HepG2 (cell line): Measurements from ENCODE around the gene XPO5. TPM values are rescaled to one million over a fixed set of nuclear protein-coding genes. Genes with fewer than 3 reads are reported as not detected.

Source experiments
- DNMT1 ChIP-seq: sonication (generic); formaldehyde crosslinking; IDR thresholded peaks from 2 replicates; pipeline ENCODE4 v1.5.1; 2020; ENCODE audit warnings: mild to moderate bottlenecking, missing genetic modification reagents
- GABPB1 ChIP-seq: IDR thresholded peaks from 2 replicates; pipeline ENCODE4 v1.6.1; 2016; ENCODE audit warnings: mild to moderate bottlenecking, missing genetic modification reagents, moderate library complexity, missing compliant biosample characterization
- GLI4 ChIP-seq: sonication (generic); formaldehyde crosslinking; IDR thresholded peaks from 2 replicates; pipeline ENCODE4 v1.5.1; 2020; ENCODE audit warnings: missing genetic modification reagents, mild to moderate bottlenecking, moderate library complexity, borderline replicate concordance
- GZF1 ChIP-seq: sonication (generic); formaldehyde crosslinking; IDR thresholded peaks from 2 replicates; pipeline ENCODE4 v1.5.1; 2020; ENCODE audit warnings: mild to moderate bottlenecking, missing genetic modification reagents
- KLF11 ChIP-seq: IDR thresholded peaks from 2 replicates; pipeline ENCODE4 v1.6.1; 2016; ENCODE audit warnings: missing compliant biosample characterization
- MAFF ChIP-seq: IDR thresholded peaks from 2 replicates; pipeline ENCODE4 v1.6.1; 2011; ENCODE audit warnings: low read depth, low read length, improper control_type of control experiment
- MED8 ChIP-seq: sonication (generic); formaldehyde crosslinking; IDR thresholded peaks from 2 replicates; pipeline ENCODE4 v1.8.1; 2023; ENCODE audit warnings: mild to moderate bottlenecking, missing genetic modification reagents; ENCODE audit not compliant: insufficient replicate concordance
- NR2F2 ChIP-seq: IDR thresholded peaks from 2 replicates; pipeline ENCODE4 v1.6.1; 2012; ENCODE audit warnings: low read depth, inconsistent platforms, borderline replicate concordance
- SP5 ChIP-seq: IDR thresholded peaks from 2 replicates; pipeline ENCODE4 v1.6.1; 2016; ENCODE audit warnings: low read depth, borderline replicate concordance
- ZNF234 ChIP-seq: sonication (generic); formaldehyde crosslinking; conservative IDR thresholded peaks from 2 replicates; pipeline ENCODE4 v1.5.1; 2020; ENCODE audit warnings: mild to moderate bottlenecking, missing genetic modification reagents
- ZNF24 ChIP-seq: fragments of 450-650 bp; IDR thresholded peaks from 2 replicates; pipeline ENCODE4 v1.6.1; 2017; ENCODE audit warnings: antibody characterized with exemption, mild to moderate bottlenecking
- ZNF264 ChIP-seq: sonication (generic); formaldehyde crosslinking; IDR thresholded peaks from 2 replicates; pipeline ENCODE4 v1.4.0; 2020; ENCODE audit warnings: missing genetic modification reagents
- ZNF3 ChIP-seq: IDR thresholded peaks from 2 replicates; pipeline ENCODE4 v1.7.0; 2017; ENCODE audit warnings: inconsistent platforms
- ZNF354B ChIP-seq: sonication (generic); formaldehyde crosslinking; IDR thresholded peaks from 2 replicates; pipeline ENCODE4 v1.8.0; 2022; ENCODE audit warnings: mild to moderate bottlenecking, missing genetic modification reagents
- ZNF446 ChIP-seq: sonication (generic); formaldehyde crosslinking; IDR thresholded peaks from 2 replicates; pipeline ENCODE4 v1.5.0; 2020; ENCODE audit warnings: mild to moderate bottlenecking, missing genetic modification reagents
- ZNF564 ChIP-seq: sonication (generic); formaldehyde crosslinking; IDR thresholded peaks from 2 replicates; pipeline ENCODE4 v1.8.1; 2023; ENCODE audit warnings: mild to moderate bottlenecking, missing genetic modification reagents
- polyA plus RNA-seq, 8 experiments: library from polyadenylated mRNA; depleted of rRNA in 3 of 8; stranded (reverse) in 7 of 8; unstranded in 1 of 8; fragments of >200 nt; fragmentation: Illumina TruSeq in 4 of 8; extraction: Trizol in 4 of 8; gene quantifications; 2 replicates each; pipeline versions ENCODE4 v1.2.1 to v1.2.3, GENCODE V29; 2011 to 2016; ENCODE audit warnings: low read depth in 4 of 8, missing spikeins in 1 of 8, mixed read lengths in 1 of 8; ENCODE audit not compliant: insufficient read depth in 1 of 8
- total RNA-seq, 5 experiments: library from RNA; depleted of rRNA; stranded (reverse); fragments of >200 nt; fragmentation: Illumina TruSeq; extraction: Trizol; gene quantifications; 2 replicates each; pipeline ENCODE4 v1.2.3, GENCODE V29; 2016; ENCODE audit warnings: low read depth in 1 of 5
- TF ChIP-seq, protein P1 (sequence below): sonication (generic); formaldehyde crosslinking; IDR thresholded peaks from 2 replicates; pipeline ENCODE4; 2020; ENCODE audit warnings: missing genetic modification reagents, mild to moderate bottlenecking, borderline replicate concordance
- TF ChIP-seq, protein P2 (sequence below): IDR thresholded peaks from 2 replicates; pipeline ENCODE4 v1.6.1; 2016
- TF ChIP-seq, protein P3 (sequence below): sonication (generic); formaldehyde crosslinking; IDR thresholded peaks from 2 replicates; pipeline ENCODE4 v1.4.0; 2020; ENCODE audit warnings: missing genetic modification reagents, borderline replicate concordance
- TF ChIP-seq, protein P4 (sequence below): IDR thresholded peaks from 2 replicates; pipeline ENCODE4 v1.6.1; 2012; ENCODE audit warnings: low read length, improper control_type of control experiment
- TF ChIP-seq, protein P5 (sequence below): sonication (generic); formaldehyde crosslinking; IDR thresholded peaks from 2 replicates; pipeline ENCODE4 v1.5.0; 2020; ENCODE audit warnings: missing genetic modification reagents

XPO5 gene
- total and polyA plus RNA-seq, 2 of the 13 experiments (the other 11 are each of a cell fraction or from before 2014, with no cell fraction given) = 52.2 to 68.0 TPM

DNA sequence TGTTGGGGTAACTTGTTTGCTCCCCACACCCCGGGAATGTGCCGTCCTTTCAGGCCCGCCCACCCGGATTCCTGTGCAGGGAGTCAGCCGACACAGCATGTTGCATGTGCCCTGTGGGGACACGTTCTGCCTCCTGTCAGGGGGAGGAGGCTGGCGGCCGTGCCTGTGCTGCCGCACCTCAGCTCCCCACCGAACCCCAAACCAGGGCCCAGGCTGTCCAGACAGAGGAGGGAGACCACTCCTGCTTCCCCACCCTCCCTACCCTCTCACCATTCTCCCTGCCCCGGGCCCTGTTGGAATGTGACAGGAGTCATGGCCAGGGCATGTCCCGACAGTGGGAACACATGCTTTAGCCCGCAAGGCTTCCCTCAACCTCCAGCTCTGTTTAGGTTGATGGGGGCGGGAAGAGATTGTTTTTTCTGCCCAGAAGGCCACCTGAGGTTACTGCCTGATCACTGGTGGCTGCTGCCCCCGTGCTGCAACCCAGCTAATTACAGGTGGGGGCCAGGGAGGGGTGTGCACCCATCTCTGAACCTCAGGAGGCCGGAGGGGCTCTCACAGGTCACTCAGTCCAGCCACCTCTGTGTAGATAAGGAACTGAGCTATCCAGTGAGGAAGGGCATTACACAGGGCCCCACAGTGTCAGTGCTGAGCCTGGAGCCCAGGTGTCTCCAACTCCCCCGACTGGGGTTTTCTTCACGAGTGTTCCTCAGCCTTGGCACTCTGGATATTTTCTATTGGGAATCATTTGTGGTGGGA is 79.3 kb downstream of the XPO5 start (continued):
- TF ChIP-seq, protein P1, sequence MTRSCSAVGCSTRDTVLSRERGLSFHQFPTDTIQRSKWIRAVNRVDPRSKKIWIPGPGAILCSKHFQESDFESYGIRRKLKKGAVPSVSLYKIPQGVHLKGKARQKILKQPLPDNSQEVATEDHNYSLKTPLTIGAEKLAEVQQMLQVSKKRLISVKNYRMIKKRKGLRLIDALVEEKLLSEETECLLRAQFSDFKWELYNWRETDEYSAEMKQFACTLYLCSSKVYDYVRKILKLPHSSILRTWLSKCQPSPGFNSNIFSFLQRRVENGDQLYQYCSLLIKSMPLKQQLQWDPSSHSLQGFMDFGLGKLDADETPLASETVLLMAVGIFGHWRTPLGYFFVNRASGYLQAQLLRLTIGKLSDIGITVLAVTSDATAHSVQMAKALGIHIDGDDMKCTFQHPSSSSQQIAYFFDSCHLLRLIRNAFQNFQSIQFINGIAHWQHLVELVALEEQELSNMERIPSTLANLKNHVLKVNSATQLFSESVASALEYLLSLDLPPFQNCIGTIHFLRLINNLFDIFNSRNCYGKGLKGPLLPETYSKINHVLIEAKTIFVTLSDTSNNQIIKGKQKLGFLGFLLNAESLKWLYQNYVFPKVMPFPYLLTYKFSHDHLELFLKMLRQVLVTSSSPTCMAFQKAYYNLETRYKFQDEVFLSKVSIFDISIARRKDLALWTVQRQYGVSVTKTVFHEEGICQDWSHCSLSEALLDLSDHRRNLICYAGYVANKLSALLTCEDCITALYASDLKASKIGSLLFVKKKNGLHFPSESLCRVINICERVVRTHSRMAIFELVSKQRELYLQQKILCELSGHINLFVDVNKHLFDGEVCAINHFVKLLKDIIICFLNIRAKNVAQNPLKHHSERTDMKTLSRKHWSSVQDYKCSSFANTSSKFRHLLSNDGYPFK (CRISPR knock-in tag) = no peak
- TF ChIP-seq GZF1 (CRISPR knock-in tag) (no peak), ZNF264 (CRISPR knock-in tag) (no peak), SP5 (CRISPR knock-in tag) (no peak; the same call in 1 of the 2 replicates), MAFF (no peak), ZNF24 (no peak), ZNF354B (CRISPR knock-in tag) (no peak), MED8 (no peak), NR2F2 (0 out of 2 replicates have a peak, but pooled peaks have one; percentile 57), ZNF446 (no peak), ZNF564 (CRISPR knock-in tag) (no peak), DNMT1 (no peak), ZNF234 (CRISPR knock-in tag) (no peak), GLI4 (CRISPR knock-in tag) (no peak), GABPB1 (no peak; the same call in 1 of the 2 replicates), ZNF3 (no peak), KLF11 (0 out of 2 replicates have a peak, but pooled peaks have one; percentile 35)
- TF ChIP-seq, protein P2, sequence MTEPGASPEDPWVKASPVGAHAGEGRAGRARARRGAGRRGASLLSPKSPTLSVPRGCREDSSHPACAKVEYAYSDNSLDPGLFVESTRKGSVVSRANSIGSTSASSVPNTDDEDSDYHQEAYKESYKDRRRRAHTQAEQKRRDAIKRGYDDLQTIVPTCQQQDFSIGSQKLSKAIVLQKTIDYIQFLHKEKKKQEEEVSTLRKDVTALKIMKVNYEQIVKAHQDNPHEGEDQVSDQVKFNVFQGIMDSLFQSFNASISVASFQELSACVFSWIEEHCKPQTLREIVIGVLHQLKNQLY (CRISPR knock-in tag) = peak; percentile 73
- TF ChIP-seq, protein P3, sequence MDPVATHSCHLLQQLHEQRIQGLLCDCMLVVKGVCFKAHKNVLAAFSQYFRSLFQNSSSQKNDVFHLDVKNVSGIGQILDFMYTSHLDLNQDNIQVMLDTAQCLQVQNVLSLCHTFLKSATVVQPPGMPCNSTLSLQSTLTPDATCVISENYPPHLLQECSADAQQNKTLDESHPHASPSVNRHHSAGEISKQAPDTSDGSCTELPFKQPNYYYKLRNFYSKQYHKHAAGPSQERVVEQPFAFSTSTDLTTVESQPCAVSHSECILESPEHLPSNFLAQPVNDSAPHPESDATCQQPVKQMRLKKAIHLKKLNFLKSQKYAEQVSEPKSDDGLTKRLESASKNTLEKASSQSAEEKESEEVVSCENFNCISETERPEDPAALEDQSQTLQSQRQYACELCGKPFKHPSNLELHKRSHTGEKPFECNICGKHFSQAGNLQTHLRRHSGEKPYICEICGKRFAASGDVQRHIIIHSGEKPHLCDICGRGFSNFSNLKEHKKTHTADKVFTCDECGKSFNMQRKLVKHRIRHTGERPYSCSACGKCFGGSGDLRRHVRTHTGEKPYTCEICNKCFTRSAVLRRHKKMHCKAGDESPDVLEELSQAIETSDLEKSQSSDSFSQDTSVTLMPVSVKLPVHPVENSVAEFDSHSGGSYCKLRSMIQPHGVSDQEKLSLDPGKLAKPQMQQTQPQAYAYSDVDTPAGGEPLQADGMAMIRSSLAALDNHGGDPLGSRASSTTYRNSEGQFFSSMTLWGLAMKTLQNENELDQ (CRISPR knock-in tag) = no peak
- TF ChIP-seq, protein P4, sequence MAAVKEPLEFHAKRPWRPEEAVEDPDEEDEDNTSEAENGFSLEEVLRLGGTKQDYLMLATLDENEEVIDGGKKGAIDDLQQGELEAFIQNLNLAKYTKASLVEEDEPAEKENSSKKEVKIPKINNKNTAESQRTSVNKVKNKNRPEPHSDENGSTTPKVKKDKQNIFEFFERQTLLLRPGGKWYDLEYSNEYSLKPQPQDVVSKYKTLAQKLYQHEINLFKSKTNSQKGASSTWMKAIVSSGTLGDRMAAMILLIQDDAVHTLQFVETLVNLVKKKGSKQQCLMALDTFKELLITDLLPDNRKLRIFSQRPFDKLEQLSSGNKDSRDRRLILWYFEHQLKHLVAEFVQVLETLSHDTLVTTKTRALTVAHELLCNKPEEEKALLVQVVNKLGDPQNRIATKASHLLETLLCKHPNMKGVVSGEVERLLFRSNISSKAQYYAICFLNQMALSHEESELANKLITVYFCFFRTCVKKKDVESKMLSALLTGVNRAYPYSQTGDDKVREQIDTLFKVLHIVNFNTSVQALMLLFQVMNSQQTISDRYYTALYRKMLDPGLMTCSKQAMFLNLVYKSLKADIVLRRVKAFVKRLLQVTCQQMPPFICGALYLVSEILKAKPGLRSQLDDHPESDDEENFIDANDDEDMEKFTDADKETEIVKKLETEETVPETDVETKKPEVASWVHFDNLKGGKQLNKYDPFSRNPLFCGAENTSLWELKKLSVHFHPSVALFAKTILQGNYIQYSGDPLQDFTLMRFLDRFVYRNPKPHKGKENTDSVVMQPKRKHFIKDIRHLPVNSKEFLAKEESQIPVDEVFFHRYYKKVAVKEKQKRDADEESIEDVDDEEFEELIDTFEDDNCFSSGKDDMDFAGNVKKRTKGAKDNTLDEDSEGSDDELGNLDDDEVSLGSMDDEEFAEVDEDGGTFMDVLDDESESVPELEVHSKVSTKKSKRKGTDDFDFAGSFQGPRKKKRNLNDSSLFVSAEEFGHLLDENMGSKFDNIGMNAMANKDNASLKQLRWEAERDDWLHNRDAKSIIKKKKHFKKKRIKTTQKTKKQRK = no peak
- TF ChIP-seq, protein P5, sequence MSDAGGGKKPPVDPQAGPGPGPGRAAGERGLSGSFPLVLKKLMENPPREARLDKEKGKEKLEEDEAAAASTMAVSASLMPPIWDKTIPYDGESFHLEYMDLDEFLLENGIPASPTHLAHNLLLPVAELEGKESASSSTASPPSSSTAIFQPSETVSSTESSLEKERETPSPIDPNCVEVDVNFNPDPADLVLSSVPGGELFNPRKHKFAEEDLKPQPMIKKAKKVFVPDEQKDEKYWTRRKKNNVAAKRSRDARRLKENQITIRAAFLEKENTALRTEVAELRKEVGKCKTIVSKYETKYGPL (CRISPR knock-in tag) = no peak
